Measurements from ENCODE around the gene TXNDC17. TPM values are rescaled to one million over a fixed set of nuclear protein-coding genes. Genes with fewer than 3 reads are reported as not detected.
A peak's percentile ranks its signal among the peaks of the same experiment; 100 is the strongest.
"Not testable (repeated sequence)": the region's sequence is repeated elsewhere in the genome, so short reads cannot be mapped to it uniquely, and the experiment has no call there.

Gene TXNDC17
- polyA plus RNA-seq, 1 donor = 136 TPM

DNA sequence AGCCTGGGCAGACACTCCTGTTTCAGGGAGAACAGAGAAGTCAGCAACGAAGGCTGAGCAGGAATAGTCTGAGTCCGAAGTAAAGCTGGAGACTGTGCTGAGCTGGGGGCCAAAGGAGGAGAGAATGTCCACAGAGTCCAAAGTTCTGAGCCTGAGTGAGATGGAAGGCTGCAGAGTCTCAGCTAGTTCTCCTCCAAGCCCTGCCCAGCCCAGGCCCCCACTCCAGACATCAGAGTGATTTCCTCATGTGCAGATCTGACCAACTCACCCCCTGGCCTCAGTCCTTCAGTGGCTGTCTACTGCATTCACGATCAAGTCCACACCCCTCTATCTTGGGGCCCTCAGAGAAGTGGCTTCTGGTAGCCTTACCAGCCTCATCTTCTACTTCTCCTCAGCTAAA, 50.7 kb downstream of the TXNDC17 start:
- H3K9me3 ChIP-seq (ENCODE audit: control insufficient read depth, low read depth, low read length) = no peaks in the 10 kb centered on the region
- H3K27ac ChIP-seq (ENCODE audit: low read length) = peak overlapping the region; percentile 72
- peak; percentile 73 to 79 for DNase-seq
- no peaks in the 10 kb centered on the region for H3K36me3 ChIP-seq (ENCODE audit: control insufficient read depth, insufficient read depth, low read length)
- WGBS (ENCODE audit: insufficient coverage, low lambda C conversion rate) = 60% methylated on average over 2 of the region's 3 CpGs
- H3K4me1 ChIP-seq (ENCODE audit: control insufficient read depth, insufficient read depth, low read length) = peaks cover 5% of the 10 kb centered on the region
- no peaks in the 10 kb centered on the region for H3K27me3 ChIP-seq (ENCODE audit: control insufficient read depth, insufficient read depth, low read length)
- H3K4me3 ChIP-seq (ENCODE audit: low read length) = no peak overlapping the region

GRCh38 chr17:6691958-6692357, 51.1 kb downstream of the TXNDC17 start:
- peak overlapping the region; percentile 72 for H3K27ac ChIP-seq (ENCODE audit: low read length)
- 82% methylated on average over 4 of the region's 6 CpGs for WGBS (ENCODE audit: insufficient coverage, low lambda C conversion rate)
- not testable (repeated sequence) for DNase-seq; H3K27me3 ChIP-seq (ENCODE audit: control insufficient read depth, insufficient read depth, low read length); H3K4me3 ChIP-seq (ENCODE audit: low read length); H3K9me3 ChIP-seq (ENCODE audit: control insufficient read depth, low read depth, low read length); H3K36me3 ChIP-seq (ENCODE audit: control insufficient read depth, insufficient read depth, low read length); H3K4me1 ChIP-seq (ENCODE audit: control insufficient read depth, insufficient read depth, low read length)

Other genes with a start within 250 kb of the TXNDC17 start
- not detected for gene AIPL1, start 205.9 kb upstream of the TXNDC17 start, polyA plus RNA-seq
- gene PIMREG, start 196.6 kb upstream of the TXNDC17 start, polyA plus RNA-seq = 9.7 TPM
- gene PITPNM3, start 84.5 kb upstream of the TXNDC17 start, polyA plus RNA-seq = 1.4 TPM
- gene KIAA0753, start 349 bp upstream of the TXNDC17 start, polyA plus RNA-seq = 15.9 TPM
- 16.5 TPM for gene MED31, start 10.5 kb downstream of the TXNDC17 start, polyA plus RNA-seq
- 8.1 TPM for gene C17orf100, start 10.7 kb downstream of the TXNDC17 start, polyA plus RNA-seq
- 1.9 TPM for gene SLC13A5, start 72.3 kb downstream of the TXNDC17 start, polyA plus RNA-seq
- 70.4 TPM for gene XAF1, start 115.0 kb downstream of the TXNDC17 start, polyA plus RNA-seq
- 1.8 TPM for gene FBXO39, start 135.2 kb downstream of the TXNDC17 start, polyA plus RNA-seq
- 0.25 TPM for gene TEKT1, start 190.7 kb downstream of the TXNDC17 start, polyA plus RNA-seq

All from large intestine (tissue), 3 donors.